Activated CD8-positive, alpha-beta memory T cell treated with anti-CD3 and anti-CD28 coated beads, Interleukin-2, amount 50 U/mL, for 1 hour (primary cell): ENCODE results near the gene PXMP2.
"Not testable (repeated sequence)": the region's sequence is repeated elsewhere in the genome, so short reads cannot be mapped to it uniquely, and the experiment has no call there.

Source experiments
- DNase-seq: peaks from one replicate; pipeline ENCODE4 v3.0.0-alpha.2; 2020; ENCODE audit errors: extremely low read depth

The PXMP2 gene

GRCh38 chr12:132694888-132695287 lies 7.5 kb downstream of the PXMP2 start:
- not testable (repeated sequence) for DNase-seq

- no peak for DNase-seq
Measured at GRCh38 chr12:132695431-132695830, 8.0 kb downstream of the PXMP2 start.

- DNase-seq = no peak
Measured at GRCh38 chr12:132698341-132698740, 11.0 kb downstream of the PXMP2 start.

- DNase-seq = no peak
Measured at GRCh38 chr12:132700212-132700822, 12.9 kb downstream of the PXMP2 start.

GRCh38 chr12:132702640-132703039 lies 15.3 kb downstream of the PXMP2 start:
- no peak for DNase-seq

- no peak for DNase-seq
Measured at GRCh38 chr12:132703641-132704040, 16.3 kb downstream of the PXMP2 start.

DNA sequence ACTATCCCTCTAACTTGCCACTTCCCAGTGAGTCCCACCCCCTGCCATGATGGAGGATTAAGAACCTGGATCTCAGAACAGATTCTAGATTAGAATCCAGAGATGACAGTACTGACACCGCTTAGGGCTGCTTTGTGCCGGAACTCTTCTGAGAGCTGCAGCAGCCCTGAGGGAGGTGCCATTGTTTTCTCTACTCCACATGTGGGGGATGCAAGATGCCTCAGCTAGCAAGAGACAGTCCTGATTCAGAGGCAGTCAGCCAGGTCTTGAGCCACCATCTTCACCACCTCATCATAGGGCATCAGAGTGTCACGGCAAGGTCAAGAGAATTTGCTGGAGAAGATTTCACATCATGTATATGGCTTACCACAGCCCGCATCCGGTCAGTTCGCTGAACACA lies 19.9 kb downstream of the PXMP2 start:
- DNase-seq = no peak

DNA sequence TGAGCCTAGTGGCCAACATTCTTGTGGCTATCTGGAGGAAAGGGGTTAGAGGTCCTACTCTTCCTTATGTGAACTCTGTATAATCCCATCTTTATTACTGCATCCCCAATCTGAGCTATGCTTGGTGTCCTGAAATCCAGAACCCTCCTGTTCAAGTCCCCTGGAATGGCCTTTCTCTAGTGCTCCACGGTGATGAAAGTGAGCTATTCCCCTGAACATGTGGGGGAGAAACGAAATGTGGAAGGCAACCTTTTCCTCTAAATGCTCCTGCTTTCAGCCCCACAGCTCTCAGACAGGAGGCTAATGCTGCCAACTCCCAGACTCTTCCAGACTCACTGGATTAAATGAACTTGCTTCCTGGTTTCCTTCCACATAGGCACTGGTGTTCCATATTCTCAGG lies 20.8 kb downstream of the PXMP2 start:
- no peak for DNase-seq

- no peak for DNase-seq
Measured at GRCh38 chr12:132710043-132710404, 22.6 kb downstream of the PXMP2 start.

DNA sequence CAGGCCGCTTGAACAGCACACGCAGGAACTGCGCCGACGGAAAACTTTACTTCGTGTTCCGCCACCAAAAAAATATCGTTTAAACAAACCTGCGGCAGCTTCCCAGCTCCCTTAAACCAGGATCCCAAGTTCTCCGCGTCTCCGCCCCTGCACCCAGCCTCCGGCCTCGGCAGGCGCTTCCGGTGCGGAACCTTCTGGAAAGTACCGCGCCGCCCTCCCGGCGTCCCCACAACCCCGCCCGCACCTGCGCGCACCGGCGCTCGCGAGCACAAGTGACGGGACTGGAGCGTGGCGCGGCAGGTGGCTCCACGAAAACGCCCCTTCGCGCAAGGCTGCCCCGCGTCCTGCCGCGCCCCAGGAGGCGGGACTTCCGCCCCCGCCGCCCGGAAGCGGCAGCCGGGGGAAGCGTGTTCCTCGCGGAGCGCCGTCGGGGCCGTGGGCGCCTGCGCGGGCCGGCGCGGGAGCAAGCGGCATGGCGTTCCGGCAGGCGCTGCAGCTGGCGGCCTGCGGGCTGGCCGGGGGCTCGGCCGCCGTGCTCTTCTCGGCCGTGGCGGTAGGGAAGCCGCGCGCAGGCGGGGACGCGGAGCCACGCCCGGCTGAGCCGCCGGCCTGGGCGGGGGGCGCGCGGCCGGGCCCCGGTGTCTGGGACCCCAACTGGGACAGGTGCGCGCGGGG lies 23.2 kb downstream of the PXMP2 start, which contains the start of gene PGAM5:
Gene PGAM5 (plus strand): TSS at position 438 of the 675 bp plus-strand sequence. CDS start 35 bp downstream, at position 473.
- DNase-seq = peak; percentile 69

- no peak for DNase-seq
Measured at GRCh38 chr12:132711080-132711843, 23.9 kb downstream of the PXMP2 start.

GRCh38 chr12:132713123-132713522 lies 25.7 kb downstream of the PXMP2 start:
- no peak for DNase-seq

DNA sequence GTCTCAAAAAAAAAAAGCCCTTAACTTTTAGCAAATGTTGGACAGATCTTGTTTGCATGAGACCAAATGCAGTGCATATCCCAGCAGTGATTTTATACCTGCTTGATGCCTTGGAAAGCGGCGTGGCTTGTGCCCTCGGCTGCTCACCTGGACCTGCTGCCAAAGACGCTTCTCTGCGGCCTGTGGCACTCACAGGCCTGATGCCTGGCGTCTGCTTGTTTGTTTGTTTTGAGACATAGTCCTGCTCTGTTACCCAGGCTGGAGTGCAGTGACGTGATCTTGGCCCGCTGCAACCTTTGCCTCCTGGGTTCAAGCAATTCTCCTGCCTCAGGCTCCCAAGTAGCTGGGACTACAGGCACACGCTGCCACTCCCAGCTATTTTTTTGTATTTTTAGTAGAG lies 28.5 kb downstream of the PXMP2 start:
- no peak for DNase-seq

GRCh38 chr12:132716356-132716755 lies 29.0 kb downstream of the PXMP2 start:
- no peak for DNase-seq

GRCh38 chr12:132717011-132717410 lies 29.6 kb downstream of the PXMP2 start:
- no peak for DNase-seq

DNA sequence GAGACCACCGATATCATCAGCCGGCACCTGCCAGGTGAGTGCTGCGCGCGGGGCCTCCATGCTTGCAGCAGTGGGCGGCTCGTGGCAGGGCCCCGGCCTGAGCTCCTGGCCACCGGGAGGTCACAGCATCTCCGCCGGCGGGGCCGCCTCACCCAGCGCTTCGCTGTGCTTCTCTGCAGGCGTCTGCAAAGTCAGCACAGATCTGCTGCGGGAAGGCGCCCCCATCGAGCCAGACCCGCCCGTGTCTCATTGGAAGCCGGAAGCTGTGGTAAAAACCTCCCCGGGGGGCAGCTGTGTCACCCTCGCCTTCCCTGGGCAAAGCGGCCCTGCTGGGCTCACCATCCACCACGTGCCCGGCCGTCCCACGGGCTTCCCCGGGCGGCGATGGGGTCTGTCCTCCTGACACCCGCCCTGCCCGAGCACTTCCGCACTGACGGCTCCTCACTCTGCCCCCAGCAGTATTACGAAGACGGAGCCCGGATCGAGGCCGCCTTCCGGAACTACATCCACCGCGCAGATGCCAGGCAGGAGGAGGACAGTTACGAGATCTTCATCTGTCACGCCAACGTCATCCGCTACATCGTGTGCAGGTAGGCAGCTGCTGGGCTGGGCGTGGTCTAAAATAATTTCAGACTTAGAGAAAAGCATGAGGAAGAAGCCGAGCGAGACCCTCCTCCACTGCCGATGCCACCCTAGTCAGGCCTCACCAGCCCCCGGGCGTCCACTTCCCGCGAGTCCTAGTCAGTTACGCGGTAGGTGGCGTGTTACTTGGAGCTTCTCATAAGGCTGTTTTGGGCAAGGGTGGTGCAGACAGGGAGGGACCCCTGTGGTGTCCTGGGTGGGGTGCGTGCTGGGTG lies 30.4 kb downstream of the PXMP2 start:
- DNase-seq = no peak

GRCh38 chr12:132718644-132719043 lies 31.3 kb downstream of the PXMP2 start:
- DNase-seq = no peak

DNA sequence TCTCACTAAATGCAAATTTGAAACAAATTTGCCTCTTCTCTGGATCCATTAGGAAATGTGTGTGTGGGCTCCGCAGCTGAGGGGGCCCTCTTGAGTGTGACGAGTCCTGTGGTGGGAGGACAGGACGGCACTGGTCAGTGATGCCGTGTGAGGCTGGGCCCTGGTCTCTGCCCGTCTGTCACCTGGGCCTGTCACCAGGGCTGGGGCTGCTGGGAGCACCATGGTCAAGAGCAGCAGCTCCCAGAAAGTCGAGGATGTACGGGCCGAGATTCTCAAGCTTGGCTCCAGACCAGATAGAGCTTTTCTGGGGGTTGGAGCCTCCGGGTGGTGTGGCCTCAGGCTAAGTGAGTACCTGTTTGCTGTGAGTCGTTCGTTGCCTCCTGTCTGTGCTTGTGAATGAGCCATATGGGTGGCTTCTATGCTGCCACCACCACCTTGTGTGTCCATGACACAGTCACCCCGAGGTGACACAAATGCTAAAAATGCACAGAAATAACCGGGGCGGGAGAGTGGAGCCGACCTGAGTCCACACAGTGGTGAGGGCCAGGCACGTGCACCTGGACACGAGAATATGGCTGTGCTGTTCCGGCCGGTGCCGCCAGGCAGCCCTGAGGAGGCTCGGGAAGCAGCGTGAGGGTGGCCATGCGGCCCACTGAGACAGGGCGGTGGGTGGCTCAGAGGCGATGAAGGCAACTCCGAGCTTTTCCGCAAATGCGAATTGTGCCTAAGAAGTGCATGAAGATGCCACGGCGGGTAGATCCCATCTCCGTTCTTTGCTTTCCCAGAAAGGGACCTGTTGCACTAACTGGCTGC lies 32.0 kb downstream of the PXMP2 start:
- no peak for DNase-seq

- DNase-seq = no peak
Measured at GRCh38 chr12:132719954-132720324, 32.6 kb downstream of the PXMP2 start.

GRCh38 chr12:132720606-132721345 lies 33.4 kb downstream of the PXMP2 start:
- DNase-seq = no peak
